K562 (cell line): Measurements from ENCODE around the gene KCTD19. TPM values are rescaled to one million over a fixed set of nuclear protein-coding genes. Genes with fewer than 3 reads are reported as not detected.

Source experiments
- BMI1 ChIP-seq: fragments of 150-350 bp; IDR thresholded peaks from 2 replicates; pipeline ENCODE4 v1.6.1; 2014; ENCODE audit warnings: low read length
- E2F5 ChIP-seq: sonication (generic); formaldehyde crosslinking; IDR thresholded peaks from 2 replicates; pipeline ENCODE4 v1.8.0; 2022; ENCODE audit warnings: mild to moderate bottlenecking, missing genetic modification reagents
- FOXO4 ChIP-seq: fragments of 450-650 bp; formaldehyde crosslinking; IDR thresholded peaks from 2 replicates; pipeline ENCODE4 v1.4.0; 2020; ENCODE audit warnings: mild to moderate bottlenecking, moderate library complexity
- FUS ChIP-seq: fragments of 200-400 bp; formaldehyde crosslinking; optimal IDR thresholded peaks from 2 replicates; pipeline ENCODE3; 2017; ENCODE audit warnings: low read depth, low read length
- GABPA ChIP-seq: fragments of 200-800 bp; sonication (Bioruptor generic); conservative IDR thresholded peaks from 2 replicates; pipeline ENCODE4 v1.6.1; 2016; ENCODE audit warnings: low read depth, missing genetic modification characterization, missing compliant biosample characterization
- HDAC2 ChIP-seq: fragments of 450-650 bp; IDR thresholded peaks from 2 replicates; pipeline ENCODE4 v1.6.1; 2016; ENCODE audit warnings: mild to moderate bottlenecking
- JUNB ChIP-seq: fragments of 450-650 bp; formaldehyde crosslinking; conservative IDR thresholded peaks from 2 replicates; pipeline ENCODE4 v1.4.0; 2020; ENCODE audit warnings: mild to moderate bottlenecking
- NFATC3 ChIP-seq: fragments of 450-650 bp; IDR thresholded peaks from 2 replicates; pipeline ENCODE4 v1.6.1; 2017; ENCODE audit warnings: mild to moderate bottlenecking
- PHB ChIP-seq: fragments of 250-450 bp; sonication (Bioruptor Pico); IDR thresholded peaks from 2 replicates; pipeline ENCODE4 v1.5.0; 2021
- POLR3A ChIP-seq: IDR thresholded peaks from 2 replicates; pipeline ENCODE4 v1.6.1; 2011; ENCODE audit warnings: borderline replicate concordance, mild to moderate bottlenecking, moderate library complexity; ENCODE audit not compliant: insufficient read length, insufficient read depth; ENCODE audit errors: extremely low read depth
- REST ChIP-seq, 2 experiments: fragments of 450-650 bp; formaldehyde crosslinking in 1 of 2; IDR thresholded peaks; 2 replicates each; pipeline versions ENCODE4 v1.4.0 to v1.6.1; 2014 to 2020; ENCODE audit warnings: mild to moderate bottlenecking in 2 of 2, borderline replicate concordance in 1 of 2, low read depth in 1 of 2
- TCF7L2 ChIP-seq: fragments of 150-350 bp; IDR thresholded peaks from 2 replicates; pipeline ENCODE4 v1.6.1; 2016; ENCODE audit warnings: low read depth, mild to moderate bottlenecking, low read length, moderate library complexity
- TEAD4 ChIP-seq, 2 experiments: sonication (generic) in 1 of 2; formaldehyde crosslinking in 1 of 2; IDR thresholded peaks; 2 replicates each; pipeline versions ENCODE4 v1.6.1 to v1.8.0; 2012 to 2022; ENCODE audit warnings: borderline replicate concordance in 1 of 2, inconsistent platforms in 1 of 2, low read length in 1 of 2, mild to moderate bottlenecking in 1 of 2, missing genetic modification reagents in 1 of 2
- YY1 ChIP-seq, 3 experiments: IDR thresholded peaks; 2 replicates each; pipeline ENCODE4 v1.6.1; 2011; ENCODE audit warnings: low read length in 2 of 3, mild to moderate bottlenecking in 2 of 3, moderate library complexity in 2 of 3, borderline replicate concordance in 1 of 3, control low read depth in 1 of 3, low read depth in 1 of 3; ENCODE audit not compliant: insufficient read depth in 3 of 3, insufficient replicate concordance in 2 of 3, control insufficient read depth in 1 of 3, insufficient read length in 1 of 3; ENCODE audit errors: extremely low read depth in 1 of 3
- ZKSCAN3 ChIP-seq: fragments of 250-450 bp; sonication (Bioruptor Pico); IDR thresholded peaks from 2 replicates; pipeline ENCODE4 v1.4.0; 2020
- ZNF24 ChIP-seq: fragments of 450-650 bp; IDR thresholded peaks from 2 replicates; pipeline ENCODE4 v1.6.1; 2016
- polyA plus RNA-seq, 8 experiments: library from polyadenylated mRNA; depleted of rRNA in 4 of 8; stranded (reverse) in 5 of 8; unstranded in 3 of 8; fragments of >200 nt; fragmentation: Nextera tagmentation in 2 of 8; fragmentation: Illumina TruSeq in 1 of 8; extraction: Ambion mirVana in 2 of 8; extraction: Trizol in 1 of 8; gene quantifications; 2 replicates each; pipeline versions ENCODE4 v1.2.1 to v1.2.3, GENCODE V29; 2011 to 2014; ENCODE audit warnings: inconsistent platforms in 1 of 8, missing spikeins in 1 of 8
- total RNA-seq, 7 experiments: library from RNA; depleted of rRNA in 6 of 7; stranded (reverse); fragments of >200 nt in 6 of 7; fragmentation: Illumina TruSeq in 2 of 7; extraction: Trizol in 2 of 7; gene quantifications; 2 replicates each; pipeline versions ENCODE4 v1.2.1 to v1.2.3, GENCODE V29; 2011 to 2021; ENCODE audit warnings: low replicate concordance in 1 of 7

KCTD19 gene
- total and polyA plus RNA-seq, 9 of the 15 experiments (the other 6 are each of a cell fraction or from before 2014, with no cell fraction given) = 0.03 to 0.91 (median 0.22) TPM; not detected in 2

- TF ChIP-seq REST (IDR thresholded peaks at IDR 0.05; ENCODE audit: borderline replicate concordance) (no peak), REST (CRISPR knock-in tag; IDR thresholded peaks at IDR 0.05; ENCODE audit: low read depth) (no peak), TCF7L2 (no peak), BMI1 (no peak), ZNF24 (no peak), ZKSCAN3 (CRISPR knock-in tag) (no peak), E2F5 (CRISPR knock-in tag) (no peak), TEAD4 (IDR thresholded peaks at IDR 0.05; ENCODE audit: low read length) (0 out of 2 replicates have a peak, but pooled peaks have one; percentile 5), TEAD4 (CRISPR knock-in tag; IDR thresholded peaks at IDR 0.05; ENCODE audit: borderline replicate concordance) (no peak), JUNB (CRISPR knock-in tag) (no peak), FUS (no peak), PHB (CRISPR knock-in tag) (0 out of 2 replicates have a peak, but pooled peaks have one; percentile 69), YY1 (IDR thresholded peaks at IDR 0.05; ENCODE audit: borderline replicate concordance in 1 of 3, control insufficient read depth in 1 of 3, extremely low read depth in 1 of 3, insufficient read depth in 3 of 3, insufficient read length in 1 of 3, insufficient replicate concordance in 2 of 3, low read depth in 1 of 3, low read length in 2 of 3) (peak in 1 of 3 experiments; percentile 48), GABPA (tag) (no peak), NFATC3 (no peak), HDAC2 (no peak), FOXO4 (CRISPR knock-in tag) (no peak), POLR3A (no peak)
These were observed 79.1 kb downstream of the KCTD19 start, which contains the start of gene FHOD1 (continued) for GRCh38 chr16:67247192-67248072.
